ENCODE results near the gene MAFG. TPM values are rescaled to one million over a fixed set of nuclear protein-coding genes. Genes with fewer than 3 reads are reported as not detected.
A peak's percentile ranks its signal among the peaks of the same experiment; 100 is the strongest.

The MAFG gene
- total RNA-seq, 4 donors from 2014 or later: 9.7 to 23.1 (median 12.7) TPM

- H3K36me3 ChIP-seq: no peaks in the 10 kb centered on the region
- intact Hi-C loops (cut with DNase I; ENCODE audit: low total_unique reads): no loop called here
- peak; percentile 60 to 77 for DNase-seq
- no peaks in the 10 kb centered on the region for H3K9me3 ChIP-seq
- H3K4me3 ChIP-seq: peak within 1 kb of the TSS; percentile 36 to 81
- TF ChIP-seq CTCF (IDR thresholded peaks at IDR 0.05) (no peak), POLR2A (IDR thresholded peaks at IDR 0.05) (peak in 1 of 2 donors; percentile 58)
- peak within 1 kb of the TSS in 1 of 2 donors; percentile 64 for H3K27ac ChIP-seq
- H3K4me1 ChIP-seq: peaks cover 5 to 13% of the 10 kb centered on the region in 2 donors
- no peaks in the 10 kb centered on the region for H3K27me3 ChIP-seq
These were observed 9.8 kb downstream of the MAFG start, which contains the start of gene SIRT7 for GRCh38 chr17:81917565-81918332. Gene SIRT7 (minus strand): TSS chr17:81918176. CDS start chr17:81918131, 45 bp downstream.

GRCh38 chr17:81916234-81917001 is 11.1 kb downstream of the MAFG start:
- TF ChIP-seq POLR2A (IDR thresholded peaks at IDR 0.05) (no peak), CTCF (IDR thresholded peaks at IDR 0.05) (no peak)
- no peak overlapping the region for H3K27ac ChIP-seq
- intact Hi-C loops (cut with DNase I; ENCODE audit: low total_unique reads): no loop called here
- H3K36me3 ChIP-seq: no peaks in the 10 kb centered on the region
- no peaks in the 10 kb centered on the region for H3K9me3 ChIP-seq
- H3K27me3 ChIP-seq: no peaks in the 10 kb centered on the region
- H3K4me1 ChIP-seq: peaks cover 5 to 14% of the 10 kb centered on the region in 2 donors
- H3K4me3 ChIP-seq: no peak overlapping the region
- no peak for DNase-seq

GRCh38 chr17:81915331-81915730 is 12.2 kb downstream of the MAFG start:
- Histone ChIP-seq H3K9me3 (no peaks in the 10 kb centered on the region), H3K36me3 (no peaks in the 10 kb centered on the region), H3K4me1 (peaks cover 5 to 14% of the 10 kb centered on the region in 2 donors), H3K4me3 (no peak overlapping the region), H3K27ac (no peak overlapping the region), H3K27me3 (no peaks in the 10 kb centered on the region)
- TF ChIP-seq POLR2A (IDR thresholded peaks at IDR 0.05): no peak
- TF ChIP-seq CTCF (IDR thresholded peaks at IDR 0.05): no peak
- intact Hi-C loops (cut with DNase I; ENCODE audit: low total_unique reads): no loop called here
- no peak for DNase-seq

- intact Hi-C loops (cut with DNase I; ENCODE audit: low total_unique reads): no loop called here
- H3K27ac ChIP-seq: no peak overlapping the region
- DNase-seq: no peak
- no peaks in the 10 kb centered on the region for H3K9me3 ChIP-seq
- H3K27me3 ChIP-seq: no peaks in the 10 kb centered on the region
- TF ChIP-seq POLR2A (IDR thresholded peaks at IDR 0.05) (no peak), CTCF (IDR thresholded peaks at IDR 0.05) (no peak)
- H3K4me3 ChIP-seq: no peak overlapping the region
- no peaks in the 10 kb centered on the region for H3K36me3 ChIP-seq
- peaks cover 5 to 14% of the 10 kb centered on the region in 2 donors for H3K4me1 ChIP-seq
These were observed 13.3 kb downstream of the MAFG start for GRCh38 chr17:81914103-81914850.
